ENCODE data around the gene IQGAP1. TPM values are rescaled to one million over a fixed set of nuclear protein-coding genes. Genes with fewer than 3 reads are reported as not detected.

The IQGAP1 gene
- total RNA-seq, 2 donors from 2014 or later = 222 to 382 TPM

DNA sequence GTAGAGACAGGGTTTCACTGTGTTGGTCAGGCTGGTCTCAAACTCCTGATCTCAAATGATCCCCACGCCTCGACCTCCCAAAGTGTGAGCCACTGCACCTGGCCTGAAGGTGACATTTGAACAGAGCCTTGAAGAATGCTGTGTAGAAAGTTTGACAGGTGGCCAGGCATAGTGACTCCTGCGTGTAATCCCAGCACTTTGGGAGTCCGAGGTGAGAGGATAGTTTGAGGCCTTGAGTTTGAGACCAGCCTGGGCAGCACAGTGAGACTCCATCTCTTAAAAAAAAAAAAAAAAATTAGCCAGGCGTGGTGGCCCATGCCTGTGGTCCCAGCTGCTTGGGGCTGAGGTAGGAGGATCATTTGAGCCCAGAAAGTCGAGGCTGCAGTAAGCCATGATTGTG is 1.5 kb downstream of the IQGAP1 start:
- H3K36me3 Mint-ChIP-seq = peaks cover 43% of the 10 kb centered on the region

GRCh38 chr15:90393040-90393439 is 5.0 kb downstream of the IQGAP1 start:
- ATAC-seq = no peak
- H3K4me1 Mint-ChIP-seq (ENCODE audit: low read depth in 2 of 2) = peaks cover 68 to 70% of the 10 kb centered on the region in 2 donors
- DNase-seq (ENCODE audit: low spot score) = no peak
- peak overlapping the region; percentile 50 for H3K4me3 Mint-ChIP-seq
- H3K27me3 Mint-ChIP-seq = no peaks in the 10 kb centered on the region
- peak overlapping the region; percentile 58 to 99 for H3K27ac Mint-ChIP-seq
- peaks cover 54% of the 10 kb centered on the region for H3K36me3 Mint-ChIP-seq
- no peaks in the 10 kb centered on the region for H3K9me3 Mint-ChIP-seq

More for the DNA sequence above, 1.5 kb downstream of the IQGAP1 start:
- H3K4me1 Mint-ChIP-seq (ENCODE audit: low read depth in 2 of 2) = peaks cover 56 to 58% of the 10 kb centered on the region in 2 donors
- H3K9me3 Mint-ChIP-seq = no peaks in the 10 kb centered on the region
- no peaks in the 10 kb centered on the region for H3K27me3 Mint-ChIP-seq
- peak overlapping the region; percentile 93 for H3K4me3 Mint-ChIP-seq
- DNase-seq (ENCODE audit: low spot score) = no peak
- H3K27ac Mint-ChIP-seq = peak overlapping the region; percentile 85 to 99
- ATAC-seq = no peak

DNA sequence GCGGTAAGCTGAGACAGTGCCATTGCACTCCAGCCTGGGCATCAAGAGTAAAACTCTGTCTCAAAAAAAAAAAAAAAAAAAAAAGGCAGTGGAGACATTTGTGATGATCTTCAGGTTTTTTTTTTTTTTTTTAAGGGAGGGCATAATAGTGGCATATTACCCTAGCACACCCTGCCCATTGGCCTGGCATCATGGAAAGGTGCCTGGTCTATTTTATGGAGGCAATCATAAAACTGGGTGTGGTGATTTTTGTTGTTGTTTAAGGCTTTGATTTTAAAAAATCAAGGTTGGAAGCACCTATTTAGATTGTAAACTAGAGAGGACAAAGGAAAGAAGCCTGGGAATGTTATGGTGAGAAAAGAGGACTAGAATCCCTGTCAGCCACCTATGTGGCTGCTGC is 6.0 kb downstream of the IQGAP1 start:
- H3K4me1 Mint-ChIP-seq (ENCODE audit: low read depth in 2 of 2) = peaks cover 66 to 67% of the 10 kb centered on the region in 2 donors
- DNase-seq (ENCODE audit: low spot score) (no peak), ATAC-seq (no peak)
- peaks cover 49% of the 10 kb centered on the region for H3K36me3 Mint-ChIP-seq
- no peaks in the 10 kb centered on the region for H3K9me3 Mint-ChIP-seq
- H3K4me3 Mint-ChIP-seq = no peak overlapping the region
- H3K27me3 Mint-ChIP-seq = no peaks in the 10 kb centered on the region
- peak overlapping the region; percentile 58 to 99 for H3K27ac Mint-ChIP-seq

GRCh38 chr15:90394748-90395442 is 6.9 kb downstream of the IQGAP1 start:
- H3K9me3 Mint-ChIP-seq = no peaks in the 10 kb centered on the region
- peak overlapping the region; percentile 58 to 85 for H3K27ac Mint-ChIP-seq
- peak overlapping the region; percentile 16 for H3K4me3 Mint-ChIP-seq
- ATAC-seq (peak in 1 of 2 donors; percentile 70), DNase-seq (ENCODE audit: low spot score) (no peak)
- H3K4me1 Mint-ChIP-seq (ENCODE audit: low read depth in 2 of 2) = peaks cover 61 to 66% of the 10 kb centered on the region in 2 donors
- H3K36me3 Mint-ChIP-seq = peaks cover 42% of the 10 kb centered on the region
- no peaks in the 10 kb centered on the region for H3K27me3 Mint-ChIP-seq

DNA sequence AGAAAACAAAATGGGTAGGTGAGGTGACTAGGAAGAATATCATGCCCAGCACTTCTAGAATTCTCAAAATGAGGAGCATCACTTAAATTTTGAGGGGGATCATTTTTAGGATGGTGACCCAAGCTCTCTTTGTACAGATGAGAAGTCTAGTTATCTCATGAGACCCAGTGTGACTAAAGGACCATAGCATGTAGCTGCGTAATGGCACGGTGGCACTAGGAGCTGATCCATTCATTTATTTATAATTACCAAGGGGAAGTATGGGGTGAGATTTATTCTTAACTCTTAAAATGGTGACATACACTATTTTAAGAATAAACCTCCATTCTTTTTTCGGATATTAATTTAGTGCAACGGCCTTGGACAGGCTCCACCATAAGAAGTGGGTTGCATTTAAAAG is 8.3 kb downstream of the IQGAP1 start:
- ATAC-seq = no peak
- H3K4me3 Mint-ChIP-seq = peak overlapping the region; percentile 40
- H3K27ac Mint-ChIP-seq = peak overlapping the region; percentile 58 to 85
- DNase-seq (ENCODE audit: low spot score) = no peak
- H3K27me3 Mint-ChIP-seq = no peaks in the 10 kb centered on the region
- peaks cover 61 to 66% of the 10 kb centered on the region in 2 donors for H3K4me1 Mint-ChIP-seq (ENCODE audit: low read depth in 2 of 2)
- H3K9me3 Mint-ChIP-seq = no peaks in the 10 kb centered on the region
- H3K36me3 Mint-ChIP-seq = peaks cover 28% of the 10 kb centered on the region

DNA sequence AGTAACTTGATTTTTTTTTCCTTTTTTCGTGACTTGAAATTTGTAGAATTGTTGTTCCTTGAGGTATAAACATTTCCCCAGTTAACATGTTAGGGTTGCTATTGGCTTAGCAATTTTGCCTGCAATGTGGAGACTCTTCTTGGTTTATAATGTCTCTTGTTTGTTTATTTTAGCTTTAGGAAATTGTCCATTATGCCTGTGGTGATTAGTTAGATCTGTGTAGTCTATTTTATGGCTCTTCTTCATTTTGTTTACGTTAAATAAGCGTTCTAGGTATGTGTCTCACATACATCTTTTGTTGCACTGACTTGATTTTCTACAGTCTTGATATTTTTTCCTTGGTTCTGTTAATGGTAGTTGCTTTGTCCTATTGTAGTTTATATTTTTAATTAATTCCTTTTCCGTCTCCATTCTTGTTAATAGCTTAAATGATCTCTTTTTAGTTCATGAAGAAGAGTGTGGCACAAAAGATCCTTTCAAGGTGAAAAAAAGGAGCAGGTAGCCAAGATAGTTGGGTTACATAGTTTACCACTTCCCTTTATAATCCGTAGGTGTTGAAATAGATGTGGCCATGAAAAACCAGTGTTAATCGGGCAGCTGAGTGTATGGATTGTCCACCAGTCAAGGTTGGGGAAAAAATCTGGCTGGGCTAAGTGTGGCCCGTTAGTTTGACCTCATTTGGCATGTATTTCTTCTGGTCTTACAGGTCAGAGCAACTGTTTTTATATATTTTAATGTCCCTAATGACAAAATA is 12.1 kb downstream of the IQGAP1 start:
- DNase-seq (ENCODE audit: low spot score) (no peak), ATAC-seq (peak; percentile 69 to 74)

GRCh38 chr15:90400759-90401314 is 12.8 kb downstream of the IQGAP1 start:
- peak overlapping the region; percentile 86 for H3K4me3 Mint-ChIP-seq
- ATAC-seq (peak; percentile 98 to 99), DNase-seq (ENCODE audit: low spot score) (peak; percentile 81)
- H3K27ac Mint-ChIP-seq = peak overlapping the region; percentile 96 to 98
- H3K36me3 Mint-ChIP-seq = peaks cover 9% of the 10 kb centered on the region
- H3K27me3 Mint-ChIP-seq = no peaks in the 10 kb centered on the region
- no peaks in the 10 kb centered on the region for H3K9me3 Mint-ChIP-seq
- H3K4me1 Mint-ChIP-seq (ENCODE audit: low read depth in 2 of 2) = peaks cover 58 to 61% of the 10 kb centered on the region in 2 donors

More for the DNA sequence above, 12.1 kb downstream of the IQGAP1 start:
- Mint-ChIP-seq H3K27ac (peak overlapping the region; percentile 96 to 98), H3K4me1 (ENCODE audit: low read depth in 2 of 2) (peaks cover 59 to 60% of the 10 kb centered on the region in 2 donors), H3K27me3 (no peaks in the 10 kb centered on the region), H3K4me3 (peak overlapping the region; percentile 86), H3K9me3 (no peaks in the 10 kb centered on the region), H3K36me3 (peaks cover 15% of the 10 kb centered on the region)

GRCh38 chr15:90401495-90401894 is 13.5 kb downstream of the IQGAP1 start:
- Mint-ChIP-seq H3K4me1 (ENCODE audit: low read depth in 2 of 2) (peaks cover 59 to 62% of the 10 kb centered on the region in 2 donors), H3K9me3 (peaks cover 1% of the 10 kb centered on the region), H3K27me3 (no peaks in the 10 kb centered on the region), H3K4me3 (peak overlapping the region; percentile 86), H3K27ac (peak overlapping the region; percentile 96 to 98), H3K36me3 (peaks cover 4% of the 10 kb centered on the region)
- no peak for ATAC-seq
- no peak for DNase-seq (ENCODE audit: low spot score)

DNA sequence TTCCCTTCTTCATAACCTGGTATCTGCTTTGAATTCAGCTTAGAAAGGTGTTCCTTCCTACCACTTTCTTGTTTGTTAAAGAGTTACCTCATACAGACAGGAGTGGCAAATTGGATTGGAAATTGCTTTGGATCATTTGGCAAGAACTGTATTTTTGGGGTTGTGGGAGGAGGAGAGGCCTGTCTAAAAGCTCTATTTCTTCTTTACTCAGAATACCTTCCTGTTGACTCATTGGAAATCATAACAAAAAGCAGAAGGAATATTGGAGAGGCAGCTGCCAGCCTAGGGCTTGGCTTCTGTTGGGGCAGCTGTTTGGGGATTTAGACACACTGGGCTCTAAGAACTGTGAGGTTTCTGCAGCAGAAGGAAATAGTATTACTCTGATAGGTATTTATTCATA is 14.2 kb downstream of the IQGAP1 start:
- peaks cover 62 to 69% of the 10 kb centered on the region in 2 donors for H3K4me1 Mint-ChIP-seq (ENCODE audit: low read depth in 2 of 2)
- DNase-seq (ENCODE audit: low spot score) (no peak), ATAC-seq (no peak)
- peaks cover 4% of the 10 kb centered on the region for H3K36me3 Mint-ChIP-seq
- no peaks in the 10 kb centered on the region for H3K27me3 Mint-ChIP-seq
- H3K9me3 Mint-ChIP-seq = peaks cover 6% of the 10 kb centered on the region
- peak overlapping the region; percentile 86 for H3K4me3 Mint-ChIP-seq
- peak overlapping the region; percentile 96 to 98 for H3K27ac Mint-ChIP-seq

GRCh38 chr15:90402767-90403166 is 14.7 kb downstream of the IQGAP1 start:
- peaks cover 4% of the 10 kb centered on the region for H3K36me3 Mint-ChIP-seq
- H3K4me3 Mint-ChIP-seq = peak overlapping the region; percentile 86
- no peak for ATAC-seq
- H3K9me3 Mint-ChIP-seq = peaks cover 6% of the 10 kb centered on the region
- no peaks in the 10 kb centered on the region for H3K27me3 Mint-ChIP-seq
- DNase-seq (ENCODE audit: low spot score) = no peak
- H3K27ac Mint-ChIP-seq = peak overlapping the region; percentile 96 to 98
- H3K4me1 Mint-ChIP-seq (ENCODE audit: low read depth in 2 of 2) = peaks cover 63 to 74% of the 10 kb centered on the region in 2 donors

- Mint-ChIP-seq H3K4me3 (no peak overlapping the region), H3K27ac (peak overlapping the region; percentile 87 to 90), H3K27me3 (no peaks in the 10 kb centered on the region), H3K9me3 (peaks cover 9% of the 10 kb centered on the region), H3K36me3 (peaks cover 17% of the 10 kb centered on the region), H3K4me1 (ENCODE audit: low read depth in 2 of 2) (peaks cover 78 to 86% of the 10 kb centered on the region in 2 donors)
- ATAC-seq (no peak), DNase-seq (ENCODE audit: low spot score) (no peak)
Observed at GRCh38 chr15:90405055-90405607, 17.1 kb downstream of the IQGAP1 start.

- no peak for DNase-seq (ENCODE audit: low spot score)
- H3K36me3 Mint-ChIP-seq = peaks cover 20% of the 10 kb centered on the region
- peak overlapping the region; percentile 87 to 90 for H3K27ac Mint-ChIP-seq
- peak overlapping the region; percentile 82 for H3K4me3 Mint-ChIP-seq
- peaks cover 67 to 78% of the 10 kb centered on the region in 2 donors for H3K4me1 Mint-ChIP-seq (ENCODE audit: low read depth in 2 of 2)
- H3K27me3 Mint-ChIP-seq = no peaks in the 10 kb centered on the region
- peaks cover 9% of the 10 kb centered on the region for H3K9me3 Mint-ChIP-seq
- ATAC-seq = no peak
Observed at GRCh38 chr15:90407336-90407735, 19.3 kb downstream of the IQGAP1 start.

- peaks cover 69 to 79% of the 10 kb centered on the region in 2 donors for H3K4me1 Mint-ChIP-seq (ENCODE audit: low read depth in 2 of 2)
- peak; percentile 81 for DNase-seq (ENCODE audit: low spot score)
- ATAC-seq = peak; percentile 96 to 99
- peak overlapping the region; percentile 82 for H3K4me3 Mint-ChIP-seq
- peaks cover 9% of the 10 kb centered on the region for H3K9me3 Mint-ChIP-seq
- peak overlapping the region; percentile 87 to 90 for H3K27ac Mint-ChIP-seq
- no peaks in the 10 kb centered on the region for H3K27me3 Mint-ChIP-seq
- peaks cover 18% of the 10 kb centered on the region for H3K36me3 Mint-ChIP-seq
Observed at GRCh38 chr15:90407871-90408317, 19.9 kb downstream of the IQGAP1 start.
